Measurements from ENCODE around the gene KIF11.
"Not testable (repeated sequence)": the region's sequence is repeated elsewhere in the genome, so short reads cannot be mapped to it uniquely, and the experiment has no call there.

The KIF11 gene

DNA sequence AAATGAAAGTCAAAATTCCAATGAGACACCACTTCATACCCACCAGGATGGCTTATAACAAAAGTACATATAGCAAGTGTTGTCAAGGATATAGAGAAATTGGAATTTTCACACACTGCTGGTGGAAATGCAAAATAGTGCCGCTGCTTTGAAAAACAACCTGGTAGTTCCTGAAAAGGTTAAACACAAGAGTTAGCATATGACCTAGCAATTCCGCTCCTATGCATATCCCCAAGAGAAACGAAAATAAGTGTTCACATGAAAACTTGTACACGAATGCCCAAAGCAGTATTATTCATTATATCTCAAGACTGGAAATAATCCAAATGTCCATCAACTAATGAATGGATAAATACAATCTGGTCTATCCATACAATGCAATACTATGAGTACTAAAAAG, 33.9 kb upstream of the KIF11 start:
- DNase-seq (ENCODE audit: insufficient read length, low spot score): no peak
- FAIRE-seq: no peak
- TF ChIP-seq, protein P1, sequence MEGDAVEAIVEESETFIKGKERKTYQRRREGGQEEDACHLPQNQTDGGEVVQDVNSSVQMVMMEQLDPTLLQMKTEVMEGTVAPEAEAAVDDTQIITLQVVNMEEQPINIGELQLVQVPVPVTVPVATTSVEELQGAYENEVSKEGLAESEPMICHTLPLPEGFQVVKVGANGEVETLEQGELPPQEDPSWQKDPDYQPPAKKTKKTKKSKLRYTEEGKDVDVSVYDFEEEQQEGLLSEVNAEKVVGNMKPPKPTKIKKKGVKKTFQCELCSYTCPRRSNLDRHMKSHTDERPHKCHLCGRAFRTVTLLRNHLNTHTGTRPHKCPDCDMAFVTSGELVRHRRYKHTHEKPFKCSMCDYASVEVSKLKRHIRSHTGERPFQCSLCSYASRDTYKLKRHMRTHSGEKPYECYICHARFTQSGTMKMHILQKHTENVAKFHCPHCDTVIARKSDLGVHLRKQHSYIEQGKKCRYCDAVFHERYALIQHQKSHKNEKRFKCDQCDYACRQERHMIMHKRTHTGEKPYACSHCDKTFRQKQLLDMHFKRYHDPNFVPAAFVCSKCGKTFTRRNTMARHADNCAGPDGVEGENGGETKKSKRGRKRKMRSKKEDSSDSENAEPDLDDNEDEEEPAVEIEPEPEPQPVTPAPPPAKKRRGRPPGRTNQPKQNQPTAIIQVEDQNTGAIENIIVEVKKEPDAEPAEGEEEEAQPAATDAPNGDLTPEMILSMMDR (IDR thresholded peaks at IDR 0.05; ENCODE audit: insufficient read depth, missing control alignments): no peak

DNA sequence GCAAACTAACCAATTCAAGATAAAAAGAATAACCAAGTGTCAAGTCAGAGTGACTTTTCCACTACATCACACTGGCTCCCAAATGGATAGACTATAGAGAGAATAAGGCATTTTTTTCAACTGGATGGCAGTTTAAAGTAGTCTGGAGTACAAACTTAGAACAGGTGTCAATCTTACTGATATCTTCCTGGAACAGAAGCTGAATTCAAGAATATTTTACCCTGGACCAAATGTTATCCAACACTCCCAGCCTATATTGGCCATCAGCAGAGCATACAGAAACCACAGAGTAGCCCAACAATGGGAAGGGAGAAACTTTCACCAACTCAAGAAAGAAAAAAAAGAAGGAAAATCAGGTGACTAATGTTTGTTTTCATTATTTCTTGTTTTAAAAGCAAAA, 30.5 kb upstream of the KIF11 start:
- FAIRE-seq (no peak), DNase-seq (ENCODE audit: insufficient read length, low spot score) (no peak)

DNA sequence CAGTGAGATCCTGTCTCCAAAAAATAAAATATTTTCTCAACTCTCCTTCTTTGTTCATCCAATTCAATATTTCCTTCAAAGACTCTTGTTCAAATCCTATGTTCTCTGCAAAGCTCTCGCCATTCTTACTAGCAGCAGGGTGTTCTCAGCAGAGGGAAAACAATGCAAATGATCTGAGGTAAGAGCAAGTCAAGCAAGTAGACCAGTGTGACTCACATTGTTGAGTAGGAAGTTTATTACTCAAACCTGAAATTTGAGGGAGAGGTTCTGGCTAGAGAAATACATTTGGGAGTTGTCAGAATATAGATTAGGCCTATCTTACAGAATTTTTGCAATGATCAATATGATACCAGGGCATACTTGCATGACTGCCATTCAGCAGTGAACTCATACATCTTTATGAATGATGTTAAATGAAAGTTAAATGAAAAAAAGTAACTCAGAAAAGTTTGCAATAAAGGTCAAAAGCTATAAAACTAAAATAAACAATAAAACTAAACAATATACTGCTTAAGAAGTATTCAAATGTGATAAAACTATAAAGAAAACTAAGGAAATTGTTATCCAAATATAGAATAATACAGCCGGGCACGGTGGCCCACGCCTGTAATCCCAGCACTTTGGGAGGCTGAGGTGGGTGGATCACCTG, 24.9 kb upstream of the KIF11 start:
- no peak for DNase-seq (ENCODE audit: insufficient read length, low spot score)
- no peak for FAIRE-seq
- TF ChIP-seq, protein P1 (IDR thresholded peaks at IDR 0.05; ENCODE audit: insufficient read depth, missing control alignments): no peak

More for the DNA sequence above, 30.5 kb upstream of the KIF11 start:
- TF ChIP-seq, protein P1 (IDR thresholded peaks at IDR 0.05; ENCODE audit: insufficient read depth, missing control alignments): no peak

DNA sequence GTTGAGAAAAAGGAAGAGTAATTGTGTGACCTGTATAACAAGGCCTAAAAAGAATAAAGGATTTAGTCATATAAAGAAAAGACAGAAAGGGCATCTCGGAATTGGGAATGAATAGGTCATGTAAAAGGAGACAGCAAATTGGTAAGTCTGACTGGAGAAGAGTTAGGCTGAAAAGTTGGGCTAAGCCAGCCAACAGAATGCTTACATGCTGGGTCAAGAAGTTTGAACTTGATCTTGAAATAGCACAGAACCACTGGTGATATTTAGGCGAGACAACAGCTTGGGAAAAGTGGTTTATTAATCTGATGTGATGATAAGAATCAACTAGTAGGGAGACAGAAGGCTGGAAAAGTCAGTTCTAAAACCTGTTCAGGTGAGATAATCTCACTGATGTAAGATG, 23.9 kb upstream of the KIF11 start:
- no peak for DNase-seq (ENCODE audit: insufficient read length, low spot score)
- no peak for FAIRE-seq
- TF ChIP-seq, protein P1 (IDR thresholded peaks at IDR 0.05; ENCODE audit: insufficient read depth, missing control alignments): no peak

DNA sequence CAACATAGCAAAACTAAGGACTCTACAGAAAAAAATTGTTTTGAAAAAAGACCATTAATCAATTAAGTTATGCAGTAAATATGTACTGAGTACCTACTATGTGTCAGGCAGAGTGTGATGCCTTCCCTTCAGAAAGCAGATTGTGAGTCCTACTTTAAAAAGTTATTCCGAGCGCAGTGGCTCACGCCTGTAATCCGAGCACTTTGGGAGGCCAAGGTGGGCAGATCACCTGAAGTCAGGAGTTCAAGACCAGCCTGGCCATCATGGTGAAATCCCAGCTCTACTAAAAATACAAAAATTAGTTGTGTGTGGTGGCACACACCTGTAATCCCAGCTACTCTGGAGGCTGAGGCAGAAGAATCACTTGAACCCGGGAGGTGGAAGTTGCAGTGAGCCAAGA, 23.3 kb upstream of the KIF11 start:
- not testable (repeated sequence) for FAIRE-seq; DNase-seq (ENCODE audit: insufficient read length, low spot score)

DNA sequence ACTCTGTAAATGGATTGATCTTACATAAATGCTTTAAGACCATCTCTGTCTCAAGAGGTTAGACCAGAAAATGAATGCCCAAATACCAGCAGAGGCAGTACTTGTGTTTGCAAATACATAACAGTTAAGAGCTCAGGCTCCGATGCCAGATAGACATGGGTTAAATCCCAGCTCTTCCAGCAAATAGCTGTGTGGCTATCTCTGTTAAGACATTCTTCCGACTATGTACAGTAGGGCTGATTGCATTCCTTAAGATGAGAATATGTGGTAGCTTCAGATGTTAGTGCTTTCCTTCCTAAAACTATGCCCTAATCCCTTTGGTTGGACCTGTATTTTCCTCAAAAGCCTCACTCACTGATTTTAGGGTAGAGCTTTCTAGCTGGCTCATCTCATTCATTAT, 21.3 kb upstream of the KIF11 start:
- TF ChIP-seq, protein P1 (IDR thresholded peaks at IDR 0.05; ENCODE audit: insufficient read depth, missing control alignments): no peak
- peak; percentile 32 for FAIRE-seq
- DNase-seq (ENCODE audit: insufficient read length, low spot score): no peak

DNA sequence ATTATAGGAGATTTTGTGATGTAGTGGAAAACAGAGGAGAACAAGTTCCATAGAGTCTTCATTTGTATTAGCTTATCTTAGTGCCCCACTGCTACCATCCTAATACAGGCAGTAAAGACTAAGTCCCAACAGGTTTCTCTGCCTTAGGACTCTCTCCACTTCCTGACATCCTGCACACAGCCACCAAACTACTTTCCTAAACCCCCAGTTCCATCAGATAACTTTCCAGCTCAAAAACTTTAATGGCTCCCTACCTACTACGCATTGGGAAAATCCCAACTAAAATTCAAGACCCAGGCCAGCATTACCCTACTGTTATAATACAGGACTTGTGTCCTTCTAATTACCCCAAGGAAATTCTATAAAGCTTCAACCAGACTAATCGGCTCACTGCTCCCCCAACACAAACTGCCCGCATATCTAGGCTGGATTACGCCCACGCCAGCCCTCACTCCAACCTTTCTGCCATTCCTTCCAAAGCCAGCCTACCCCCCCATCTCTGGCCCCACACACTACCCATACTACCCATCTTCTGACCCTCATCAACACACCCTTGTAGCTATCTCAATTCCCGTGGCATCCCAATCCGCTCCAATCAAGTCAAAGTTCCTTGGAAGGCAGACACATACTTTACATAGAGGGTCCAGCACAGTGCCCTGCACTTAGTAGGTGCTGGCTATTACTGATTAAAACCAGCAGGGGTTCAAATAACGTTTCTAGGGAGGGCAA, 20.4 kb upstream of the KIF11 start:
- DNase-seq (ENCODE audit: insufficient read length, low spot score) (no peak), FAIRE-seq (no peak)
- TF ChIP-seq, protein P1 (IDR thresholded peaks at IDR 0.05; ENCODE audit: insufficient read depth, missing control alignments): no peak
